Cerebellar cortex (tissue), 1 donor: ENCODE data around the gene CNN2.
A peak's percentile ranks its signal among the peaks of the same experiment; 100 is the strongest.
"Not testable (repeated sequence)": the region's sequence is repeated elsewhere in the genome, so short reads cannot be mapped to it uniquely, and the experiment has no call there.

Experiments
- DNase-seq: peaks from one replicate; pipeline ENCODE4 v3.0.0-alpha.2; 2015; ENCODE audit warnings: low spot score

The CNN2 gene

GRCh38 chr19:1010586-1011510, 15.6 kb upstream of the CNN2 start:
- no peak for DNase-seq

GRCh38 chr19:1011831-1012333, 14.5 kb upstream of the CNN2 start:
- no peak for DNase-seq

- DNase-seq: no peak
Measured at GRCh38 chr19:1012334-1012733, 14.1 kb upstream of the CNN2 start.

- no peak for DNase-seq
Measured at GRCh38 chr19:1013218-1013617, 13.2 kb upstream of the CNN2 start.

GRCh38 chr19:1014161-1015060, 12.0 kb upstream of the CNN2 start:
- DNase-seq: no peak

GRCh38 chr19:1015061-1015781, 11.2 kb upstream of the CNN2 start:
- no peak for DNase-seq

- DNase-seq: no peak
Measured at GRCh38 chr19:1015782-1016646, 10.4 kb upstream of the CNN2 start.

- DNase-seq: no peak
Measured at GRCh38 chr19:1016647-1017114, 9.7 kb upstream of the CNN2 start.

- no peak for DNase-seq
Measured at GRCh38 chr19:1017115-1017905, 9.1 kb upstream of the CNN2 start.

- DNase-seq: no peak
Measured at GRCh38 chr19:1017906-1018305, 8.5 kb upstream of the CNN2 start.

GRCh38 chr19:1018393-1018792, 8.0 kb upstream of the CNN2 start:
- no peak for DNase-seq

GRCh38 chr19:1018932-1019615, 7.3 kb upstream of the CNN2 start:
- no peak for DNase-seq

- no peak for DNase-seq
Measured at GRCh38 chr19:1019616-1019961, 6.8 kb upstream of the CNN2 start.

- no peak for DNase-seq
Measured at GRCh38 chr19:1019980-1020867, 6.2 kb upstream of the CNN2 start.

GRCh38 chr19:1020868-1021425, 5.5 kb upstream of the CNN2 start, which contains the start of gene TMEM259:
TMEM259 (minus strand) TSS chr19:1021123; CDS start chr19:1020996, 127 bp downstream.
- DNase-seq: peak; percentile 97

GRCh38 chr19:1023883-1024188, 2.6 kb upstream of the CNN2 start:
- DNase-seq: not testable (repeated sequence)

GRCh38 chr19:1025080-1025479, 1.3 kb upstream of the CNN2 start:
- DNase-seq: not testable (repeated sequence)
